Lower lobe of right lung (tissue), 2 donors: Measurements from ENCODE around the gene GDF7. TPM values are rescaled to one million over a fixed set of nuclear protein-coding genes. Genes with fewer than 3 reads are reported as not detected.

ENCODE experiments used
- ATAC-seq, 2 donors: fragments of 200-7000 bp; cut with Tn5 transposase; one replicate each; pipeline ENCODE4 v1.9.1; 2020 to 2022; ENCODE audit warnings: mild to moderate bottlenecking in 2 of 2, moderate library complexity in 2 of 2
- DNase-seq: peaks from one replicate; pipeline ENCODE4 v3.0.0-alpha.2; 2020
- H3K27ac ChIP-seq: fragments of 200-600 bp; one replicate; pipeline ENCODE4 v1.8.0; 2022
- H3K27me3 ChIP-seq: fragments of 200-600 bp; one replicate; pipeline ENCODE4 v1.8.0; 2022; ENCODE audit warnings: low read depth
- H3K36me3 ChIP-seq: fragments of 200-600 bp; one replicate; pipeline ENCODE4 v1.8.0; 2022; ENCODE audit warnings: mild to moderate bottlenecking
- H3K4me1 ChIP-seq: fragments of 200-600 bp; one replicate; pipeline ENCODE4 v1.8.0; 2022
- H3K4me3 ChIP-seq: fragments of 200-600 bp; one replicate; pipeline ENCODE4 v1.8.0; 2022; ENCODE audit warnings: mild to moderate bottlenecking
- H3K9me3 ChIP-seq: fragments of 200-600 bp; one replicate; pipeline ENCODE4 v1.8.0; 2022
- CTCF ChIP-seq: fragments of 200-600 bp; IDR thresholded peaks from one replicate; pipeline ENCODE4 v1.8.0; 2022; ENCODE audit warnings: antibody characterized with exemption, mild to moderate bottlenecking
- intact Hi-C: fragments of 100-400 bp; cut with DNase I; formaldehyde crosslinking; loops from one replicate; pipeline ENCODE4 v1.11.0; 2022
- total RNA-seq: library from RNA; stranded (reverse); fragmentation: NEBNext Ultra II Directional; extraction: Animal tissue kit (Norgen Biotek cat#: 25700); gene quantifications from one replicate; pipeline ENCODE4 v1.2.1, GENCODE V29; 2021
- donor health status: DM: no; HTN: yes; CAD: no; lungs with severe emphysema.

Gene GDF7
- total RNA-seq, 1 donor from 2014 or later: 0.62 TPM

GRCh38 chr2:20672201-20672951, 5.4 kb downstream of the GDF7 start:
- Histone ChIP-seq H3K4me3 (no peak overlapping the region), H3K27ac (no peak overlapping the region), H3K9me3 (no peaks in the 10 kb centered on the region), H3K4me1 (peaks cover 12% of the 10 kb centered on the region), H3K27me3 (peaks cover 77% of the 10 kb centered on the region), H3K36me3 (no peaks in the 10 kb centered on the region)
- ATAC-seq (no peak), DNase-seq (no peak)
- TF ChIP-seq CTCF: no peak
- intact Hi-C loops: loop anchor here (10.0 kb wide), 1 partner anchor 292 kb away; no protein-coding TSS in a partner anchor

GRCh38 chr2:20673686-20674308, 6.9 kb downstream of the GDF7 start:
- DNase-seq: no peak
- TF ChIP-seq CTCF: no peak
- no peak for ATAC-seq
- H3K27ac ChIP-seq: no peak overlapping the region
- peaks cover 62% of the 10 kb centered on the region for H3K27me3 ChIP-seq
- H3K9me3 ChIP-seq: no peaks in the 10 kb centered on the region
- peaks cover 8% of the 10 kb centered on the region for H3K4me1 ChIP-seq
- no peak overlapping the region for H3K4me3 ChIP-seq
- intact Hi-C loops: loop anchor here (10.0 kb wide), 1 partner anchor 291 kb away; no protein-coding TSS in a partner anchor
- H3K36me3 ChIP-seq: no peaks in the 10 kb centered on the region

- TF ChIP-seq CTCF: no peak
Measured at GRCh38 chr2:20674309-20674965, 7.5 kb downstream of the GDF7 start.

DNA sequence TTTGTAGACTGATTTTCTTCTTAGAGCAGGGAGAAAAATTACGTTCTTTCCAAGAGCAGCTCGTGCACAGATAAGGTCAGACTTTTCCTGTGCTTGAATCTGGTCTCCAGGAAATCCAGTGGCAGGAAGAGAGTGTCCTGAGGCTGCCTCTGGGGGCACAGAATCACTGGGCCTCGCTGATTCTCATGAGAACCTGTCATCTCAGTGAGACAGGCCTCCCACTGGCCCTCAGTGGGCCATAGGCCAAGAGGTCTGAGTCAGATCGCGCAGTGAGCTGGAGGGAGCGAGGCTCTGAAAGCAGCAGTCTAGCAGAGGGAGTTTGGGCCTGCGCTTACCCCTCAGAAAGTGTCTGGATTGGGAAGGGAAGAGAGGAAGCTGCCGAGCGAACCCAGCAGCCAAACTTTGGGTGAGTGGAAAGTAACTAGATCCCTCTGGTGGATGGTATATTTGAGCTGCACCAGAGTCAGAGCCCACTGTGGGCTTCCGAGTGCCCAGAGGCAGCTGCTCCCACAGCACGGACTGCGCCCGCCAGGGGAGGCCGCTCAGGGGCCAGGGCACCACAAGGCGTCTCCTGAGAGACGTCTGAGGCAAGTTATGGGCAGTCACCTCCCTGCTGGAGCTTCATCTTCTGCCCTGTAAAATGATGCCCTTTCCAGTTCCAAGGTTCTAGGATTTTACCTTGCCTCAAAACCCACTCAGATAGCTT, 8.2 kb downstream of the GDF7 start:
- Histone ChIP-seq H3K9me3 (no peaks in the 10 kb centered on the region), H3K4me3 (no peak overlapping the region), H3K27me3 (peaks cover 49% of the 10 kb centered on the region), H3K36me3 (no peaks in the 10 kb centered on the region), H3K27ac (no peak overlapping the region), H3K4me1 (peaks cover 8% of the 10 kb centered on the region)
- intact Hi-C loops: loop anchor here (10.0 kb wide), 1 partner anchor 290 kb away; no protein-coding TSS in a partner anchor
- peak in 1 of 2 donors; percentile 34 for ATAC-seq
- no peak for TF ChIP-seq CTCF
- no peak for DNase-seq

More at GRCh38 chr2:20674309-20674965, 7.5 kb downstream of the GDF7 start:
- Histone ChIP-seq H3K4me3 (no peak overlapping the region), H3K27ac (no peak overlapping the region), H3K36me3 (no peaks in the 10 kb centered on the region), H3K9me3 (no peaks in the 10 kb centered on the region), H3K27me3 (peaks cover 56% of the 10 kb centered on the region), H3K4me1 (peaks cover 8% of the 10 kb centered on the region)
- intact Hi-C loops: loop anchor here (10.0 kb wide), 1 partner anchor 290 kb away; no protein-coding TSS in a partner anchor
- DNase-seq (no peak), ATAC-seq (no peak)
